ENCODE measurements around the gene PCDHA1.
"Not testable (repeated sequence)": the region's sequence is repeated elsewhere in the genome, so short reads cannot be mapped to it uniquely, and the experiment has no call there.

The PCDHA1 gene

GRCh38 chr5:140800816-140801493 lies 15.0 kb downstream of the PCDHA1 start, which contains the start of gene PCDHA3:
PCDHA3 (plus strand) TSS chr5:140801057.
- TF ChIP-seq CTCF (IDR thresholded peaks at IDR 0.05; ENCODE audit: low read depth, low read length, missing control alignments), result no peak
- DNase-seq (ENCODE audit: low read depth), result no peak
- no peak within 1 kb of the TSS for H3K4me3 ChIP-seq (ENCODE audit: low read depth, low read length)

GRCh38 chr5:140801494-140801841 lies 15.5 kb downstream of the PCDHA1 start:
- DNase-seq (ENCODE audit: low read depth), result no peak
- no peak overlapping the region for H3K4me3 ChIP-seq (ENCODE audit: low read depth, low read length)
- no peak for TF ChIP-seq CTCF (IDR thresholded peaks at IDR 0.05; ENCODE audit: low read depth, low read length, missing control alignments)

- DNase-seq (ENCODE audit: low read depth), result not testable (repeated sequence)
These were observed 16.4 kb downstream of the PCDHA1 start for GRCh38 chr5:140802381-140802780.

GRCh38 chr5:140802781-140803271 lies 16.9 kb downstream of the PCDHA1 start:
- no peak overlapping the region for H3K4me3 ChIP-seq (ENCODE audit: low read depth, low read length)
- no peak for DNase-seq (ENCODE audit: low read depth)
- TF ChIP-seq CTCF (IDR thresholded peaks at IDR 0.05; ENCODE audit: low read depth, low read length, missing control alignments), result no peak

More at GRCh38 chr5:140802381-140802780, 16.4 kb downstream of the PCDHA1 start:
- H3K4me3 ChIP-seq (ENCODE audit: low read depth, low read length), result not testable (repeated sequence)

GRCh38 chr5:140806834-140807775 lies 21.2 kb downstream of the PCDHA1 start, which contains the start of gene PCDHA4:
PCDHA4 (plus strand) TSS chr5:140807068.
- DNase-seq (ENCODE audit: low read depth), result no peak
- peak; percentile 27 for TF ChIP-seq CTCF (IDR thresholded peaks at IDR 0.05; ENCODE audit: low read depth, low read length, missing control alignments)
- no peak within 1 kb of the TSS for H3K4me3 ChIP-seq (ENCODE audit: low read depth, low read length)

- H3K4me3 ChIP-seq (ENCODE audit: low read depth, low read length); DNase-seq (ENCODE audit: low read depth): not testable (repeated sequence)
These were observed 22.4 kb downstream of the PCDHA1 start for GRCh38 chr5:140808241-140808888.

- no peak for TF ChIP-seq CTCF (IDR thresholded peaks at IDR 0.05; ENCODE audit: low read depth, low read length, missing control alignments)
- H3K4me3 ChIP-seq (ENCODE audit: low read depth, low read length), result no peak overlapping the region
- no peak for DNase-seq (ENCODE audit: low read depth)
These were observed 22.9 kb downstream of the PCDHA1 start for GRCh38 chr5:140808889-140809291.
